ENCODE measurements around the gene MAF.

MAF gene

DNA sequence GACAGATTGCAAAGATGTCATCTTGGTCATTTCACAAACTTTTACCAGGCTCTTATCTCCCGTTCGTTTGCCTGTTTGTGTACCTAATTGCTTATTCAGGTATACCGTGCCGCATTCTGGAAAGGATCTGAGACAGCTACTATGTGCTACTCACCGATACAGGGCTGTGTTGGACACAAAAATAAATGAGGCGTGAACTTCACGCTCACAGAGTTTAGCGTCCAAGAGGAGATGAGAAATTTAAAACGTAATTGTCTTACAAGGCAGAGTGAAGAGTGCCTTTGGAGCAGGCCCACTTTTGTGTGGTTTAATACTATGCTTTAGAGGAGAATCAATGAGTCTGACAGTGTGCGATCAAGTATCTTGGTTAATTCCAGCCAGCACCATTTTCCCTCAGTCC lies 26.7 kb downstream of the MAF start:
- no peak for TF ChIP-seq EZH2phosphoT487 (IDR thresholded peaks at IDR 0.05; ENCODE audit: borderline replicate concordance)
- TF ChIP-seq, protein P1, sequence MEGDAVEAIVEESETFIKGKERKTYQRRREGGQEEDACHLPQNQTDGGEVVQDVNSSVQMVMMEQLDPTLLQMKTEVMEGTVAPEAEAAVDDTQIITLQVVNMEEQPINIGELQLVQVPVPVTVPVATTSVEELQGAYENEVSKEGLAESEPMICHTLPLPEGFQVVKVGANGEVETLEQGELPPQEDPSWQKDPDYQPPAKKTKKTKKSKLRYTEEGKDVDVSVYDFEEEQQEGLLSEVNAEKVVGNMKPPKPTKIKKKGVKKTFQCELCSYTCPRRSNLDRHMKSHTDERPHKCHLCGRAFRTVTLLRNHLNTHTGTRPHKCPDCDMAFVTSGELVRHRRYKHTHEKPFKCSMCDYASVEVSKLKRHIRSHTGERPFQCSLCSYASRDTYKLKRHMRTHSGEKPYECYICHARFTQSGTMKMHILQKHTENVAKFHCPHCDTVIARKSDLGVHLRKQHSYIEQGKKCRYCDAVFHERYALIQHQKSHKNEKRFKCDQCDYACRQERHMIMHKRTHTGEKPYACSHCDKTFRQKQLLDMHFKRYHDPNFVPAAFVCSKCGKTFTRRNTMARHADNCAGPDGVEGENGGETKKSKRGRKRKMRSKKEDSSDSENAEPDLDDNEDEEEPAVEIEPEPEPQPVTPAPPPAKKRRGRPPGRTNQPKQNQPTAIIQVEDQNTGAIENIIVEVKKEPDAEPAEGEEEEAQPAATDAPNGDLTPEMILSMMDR (conservative IDR thresholded peaks at IDR 0.05; ENCODE audit: low read length), result no peak
- H2AFZ ChIP-seq (ENCODE audit: low read length), result no peak overlapping the region
- no peaks in the 10 kb centered on the region for H3F3A ChIP-seq (ENCODE audit: low read depth)
- H4K20me1 ChIP-seq (ENCODE audit: insufficient read depth, low read length, poor library complexity, severe bottlenecking), result no peaks in the 10 kb centered on the region
- H3K36me3 ChIP-seq (ENCODE audit: insufficient read depth, low read length), result no peaks in the 10 kb centered on the region
- no peaks in the 10 kb centered on the region for H3K9me3 ChIP-seq (ENCODE audit: insufficient read depth, low read depth, low read length)
- H3K4me2 ChIP-seq (ENCODE audit: low read depth, low read length, poor library complexity, severe bottlenecking), result no peak overlapping the region
- no peak overlapping the region for H3K9ac ChIP-seq (ENCODE audit: low read depth, low read length, poor library complexity, severe bottlenecking)
- H3K4me1 ChIP-seq (ENCODE audit: insufficient read depth, low read length, poor library complexity, severe bottlenecking), result peaks cover 6% of the 10 kb centered on the region
- H3K27me3 ChIP-seq (ENCODE audit: insufficient read depth, low read length, poor library complexity, severe bottlenecking), result no peaks in the 10 kb centered on the region
- H3K9me2 ChIP-seq (replicated peaks; ENCODE audit: low read depth, low read length), result no peaks in the 10 kb centered on the region
- H3K4me3 ChIP-seq (ENCODE audit: low read length, poor library complexity, severe bottlenecking), result no peak overlapping the region
- no peaks in the 10 kb centered on the region for H3K79me2 ChIP-seq (ENCODE audit: insufficient read depth, low read length)

DNA sequence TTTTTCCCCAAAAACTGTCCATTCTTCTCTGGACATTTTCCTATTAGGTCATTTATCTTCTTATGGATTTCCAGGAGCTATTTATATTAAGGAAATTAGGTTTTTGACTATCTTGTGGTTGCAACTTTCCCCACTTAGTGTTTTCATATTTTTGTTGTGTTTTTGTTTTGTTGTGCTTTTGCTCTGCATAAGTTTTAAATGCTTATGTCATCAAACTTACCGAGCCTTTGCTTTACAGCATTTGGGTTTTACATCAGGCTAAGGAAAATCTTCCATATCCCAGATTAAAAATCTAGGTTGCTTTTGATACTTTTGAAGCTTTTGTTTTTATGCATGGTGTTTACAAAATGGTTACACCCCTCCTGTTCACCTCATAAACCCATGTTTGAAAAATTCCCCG lies 27.5 kb downstream of the MAF start:
- no peak for TF ChIP-seq EZH2phosphoT487 (IDR thresholded peaks at IDR 0.05; ENCODE audit: borderline replicate concordance)
- TF ChIP-seq, protein P1 (conservative IDR thresholded peaks at IDR 0.05; ENCODE audit: low read length), result no peak
- no peaks in the 10 kb centered on the region for H3K9me3 ChIP-seq (ENCODE audit: insufficient read depth, low read depth, low read length)
- H3K9me2 ChIP-seq (replicated peaks; ENCODE audit: low read depth, low read length), result no peaks in the 10 kb centered on the region
- no peaks in the 10 kb centered on the region for H4K20me1 ChIP-seq (ENCODE audit: insufficient read depth, low read length, poor library complexity, severe bottlenecking)
- peaks cover 6% of the 10 kb centered on the region for H3K4me1 ChIP-seq (ENCODE audit: insufficient read depth, low read length, poor library complexity, severe bottlenecking)
- no peak overlapping the region for H2AFZ ChIP-seq (ENCODE audit: low read length)
- H3K36me3 ChIP-seq (ENCODE audit: insufficient read depth, low read length), result no peaks in the 10 kb centered on the region
- H3F3A ChIP-seq (ENCODE audit: low read depth), result no peaks in the 10 kb centered on the region
- no peaks in the 10 kb centered on the region for H3K27me3 ChIP-seq (ENCODE audit: insufficient read depth, low read length, poor library complexity, severe bottlenecking)
- H3K9ac ChIP-seq (ENCODE audit: low read depth, low read length, poor library complexity, severe bottlenecking), result no peak overlapping the region
- no peak overlapping the region for H3K4me2 ChIP-seq (ENCODE audit: low read depth, low read length, poor library complexity, severe bottlenecking)
- H3K4me3 ChIP-seq (ENCODE audit: low read length, poor library complexity, severe bottlenecking), result no peak overlapping the region
- no peaks in the 10 kb centered on the region for H3K79me2 ChIP-seq (ENCODE audit: insufficient read depth, low read length)

DNA sequence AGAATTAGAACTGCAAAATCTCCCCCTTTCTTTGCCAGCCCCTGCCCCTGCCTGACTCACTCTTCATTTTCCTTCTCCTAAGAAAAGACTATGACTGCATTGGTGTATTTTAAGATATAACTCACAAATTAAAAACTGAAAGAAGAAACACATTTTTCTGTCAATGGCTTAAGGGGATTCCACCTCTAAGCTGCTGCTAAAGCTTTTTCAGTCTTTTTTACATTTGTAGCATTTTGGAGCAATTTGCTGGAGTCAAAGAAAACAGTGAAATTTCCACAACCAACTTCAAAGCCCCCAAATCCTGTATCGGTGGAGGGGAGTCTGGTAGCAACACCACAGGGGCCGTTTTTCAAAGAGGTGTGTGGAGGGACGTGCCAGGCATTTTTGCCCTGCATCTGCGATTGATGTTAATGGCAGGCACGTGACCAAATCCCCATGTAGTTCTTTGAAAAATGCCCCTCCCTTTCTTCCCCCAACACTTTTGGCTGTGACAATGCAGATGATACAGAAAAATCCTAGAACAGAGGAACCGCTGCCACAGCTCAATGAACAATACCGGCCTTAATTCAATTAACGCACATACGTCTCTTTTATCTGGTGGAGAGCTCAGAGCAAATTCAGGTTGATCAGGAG lies 28.5 kb downstream of the MAF start:
- Histone ChIP-seq H3K9me3 (ENCODE audit: insufficient read depth, low read depth, low read length) (no peaks in the 10 kb centered on the region), H3K4me2 (ENCODE audit: low read depth, low read length, poor library complexity, severe bottlenecking) (no peak overlapping the region), H3K36me3 (ENCODE audit: insufficient read depth, low read length) (no peaks in the 10 kb centered on the region), H3K4me1 (ENCODE audit: insufficient read depth, low read length, poor library complexity, severe bottlenecking) (peaks cover 4% of the 10 kb centered on the region), H3K4me3 (ENCODE audit: low read length, poor library complexity, severe bottlenecking) (no peak overlapping the region), H3K9me2 (replicated peaks; ENCODE audit: low read depth, low read length) (no peaks in the 10 kb centered on the region), H3K79me2 (ENCODE audit: insufficient read depth, low read length) (no peaks in the 10 kb centered on the region), H3F3A (ENCODE audit: low read depth) (no peaks in the 10 kb centered on the region), H3K27me3 (ENCODE audit: insufficient read depth, low read length, poor library complexity, severe bottlenecking) (no peaks in the 10 kb centered on the region), H3K9ac (ENCODE audit: low read depth, low read length, poor library complexity, severe bottlenecking) (no peak overlapping the region), H4K20me1 (ENCODE audit: insufficient read depth, low read length, poor library complexity, severe bottlenecking) (no peaks in the 10 kb centered on the region), H2AFZ (ENCODE audit: low read length) (peak overlapping the region; percentile 1; the same call in 1 of the 2 replicates)
- TF ChIP-seq, protein P1 (conservative IDR thresholded peaks at IDR 0.05; ENCODE audit: low read length), result no peak
- no peak for TF ChIP-seq EZH2phosphoT487 (IDR thresholded peaks at IDR 0.05; ENCODE audit: borderline replicate concordance)
